Activated naive CD8-positive, alpha-beta T cell treated with anti-CD3 and anti-CD28 coated beads, Interleukin-2, amount 10 ng/mL, durations not matched to agents 7 days and 5 days (primary cell): ENCODE measurements around the gene POU2AF1. TPM values are rescaled to one million over a fixed set of nuclear protein-coding genes. Genes with fewer than 3 reads are reported as not detected.

Experiments used
- ATAC-seq: fragments of 150-1000 bp; cut with Tn5 transposase; one replicate; pipeline ENCODE4 v1.10.0; 2021; ENCODE audit warnings: low read depth, moderate library complexity
- POLR2A ChIA-PET: fragments of 350-600 bp; sonication (Branson Sonifier 250); formaldehyde crosslinking; loops from one replicate; lab custom pipeline; 2021; ENCODE audit warnings: antibody characterized with exemption; lab: Charles Lee
- DNase-seq: peaks from one replicate; pipeline ENCODE4 v3.0.0; 2021
- H3K27ac Mint-ChIP-seq: one replicate; pipeline ENCODE4 v1.8.0; 2022; ENCODE audit warnings: mild to moderate bottlenecking, mixed read lengths
- H3K27me3 Mint-ChIP-seq: one replicate; pipeline ENCODE4 v1.8.0; 2022; ENCODE audit warnings: mild to moderate bottlenecking, moderate library complexity, mixed read lengths
- H3K36me3 Mint-ChIP-seq: one replicate; pipeline ENCODE4 v1.8.0; 2021; ENCODE audit warnings: mild to moderate bottlenecking, mixed read lengths
- H3K4me1 Mint-ChIP-seq: one replicate; pipeline ENCODE4 v1.8.0; 2021; ENCODE audit warnings: mixed read lengths
- H3K4me3 Mint-ChIP-seq: one replicate; pipeline ENCODE4 v1.8.0; 2022; ENCODE audit warnings: mild to moderate bottlenecking, moderate library complexity, mixed read lengths
- H3K9me3 Mint-ChIP-seq: one replicate; pipeline ENCODE4 v1.8.0; 2021; ENCODE audit warnings: mixed read lengths
- total RNA-seq, 2 experiments: library from RNA; stranded (reverse); gene quantifications; one replicate each; pipeline ENCODE4 v1.2.3, GENCODE V29; 2021

POU2AF1 gene
- total RNA-seq: 1 to 10 TPM; 1.9 to 2.1 TPM

GRCh38 chr11:111378861-111379601 lies at the start of gene POU2AF1:
Gene POU2AF1 (minus strand): TSS chr11:111379275. CDS start chr11:111379177, 98 bp downstream.
- H3K36me3 Mint-ChIP-seq: no peaks in the 10 kb centered on the region
- H3K9me3 Mint-ChIP-seq: no peaks in the 10 kb centered on the region
- H3K27ac Mint-ChIP-seq: peak within 1 kb of the TSS; percentile 97
- ATAC-seq: peak; percentile 94
- H3K4me3 Mint-ChIP-seq: peak within 1 kb of the TSS; percentile 85
- peak; percentile 81 for DNase-seq
- no peaks in the 10 kb centered on the region for H3K27me3 Mint-ChIP-seq
- POLR2A ChIA-PET: interaction anchor here (0.6 to 2.8 kb wide), 8 partner anchors 9 to 196 kb away, joined by 3 to 17 read pairs (median 3); no protein-coding TSS in a partner anchor
- peaks cover 28% of the 10 kb centered on the region for H3K4me1 Mint-ChIP-seq

GRCh38 chr11:111428113-111428876 lies 49.2 kb upstream of the POU2AF1 start:
- H3K27ac Mint-ChIP-seq: no peak overlapping the region
- H3K4me1 Mint-ChIP-seq: no peaks in the 10 kb centered on the region
- no peak for ATAC-seq
- no peaks in the 10 kb centered on the region for H3K9me3 Mint-ChIP-seq
- POLR2A ChIA-PET: no interaction called here
- no peaks in the 10 kb centered on the region for H3K36me3 Mint-ChIP-seq
- peaks cover 15% of the 10 kb centered on the region for H3K27me3 Mint-ChIP-seq
- H3K4me3 Mint-ChIP-seq: no peak overlapping the region
- no peak for DNase-seq

GRCh38 chr11:111427471-111427912 lies 48.4 kb upstream of the POU2AF1 start:
- H3K36me3 Mint-ChIP-seq: no peaks in the 10 kb centered on the region
- H3K9me3 Mint-ChIP-seq: no peaks in the 10 kb centered on the region
- H3K27me3 Mint-ChIP-seq: peaks cover 15% of the 10 kb centered on the region
- no peaks in the 10 kb centered on the region for H3K4me1 Mint-ChIP-seq
- DNase-seq (no peak), ATAC-seq (no peak)
- no peak overlapping the region for H3K4me3 Mint-ChIP-seq
- H3K27ac Mint-ChIP-seq: no peak overlapping the region
- POLR2A ChIA-PET: no interaction called here

GRCh38 chr11:111426617-111427016 lies 47.5 kb upstream of the POU2AF1 start:
- Mint-ChIP-seq H3K27ac (no peak overlapping the region), H3K27me3 (peaks cover 6% of the 10 kb centered on the region), H3K9me3 (no peaks in the 10 kb centered on the region), H3K36me3 (no peaks in the 10 kb centered on the region), H3K4me3 (no peak overlapping the region), H3K4me1 (no peaks in the 10 kb centered on the region)
- no peak for DNase-seq
- POLR2A ChIA-PET: no interaction called here
- no peak for ATAC-seq

- peaks cover 3% of the 10 kb centered on the region for H3K36me3 Mint-ChIP-seq
- H3K4me3 Mint-ChIP-seq: no peak overlapping the region
- H3K27ac Mint-ChIP-seq: no peak overlapping the region
- H3K9me3 Mint-ChIP-seq: peaks cover 6% of the 10 kb centered on the region
- peaks cover 15% of the 10 kb centered on the region for H3K4me1 Mint-ChIP-seq
- peaks cover 4% of the 10 kb centered on the region for H3K27me3 Mint-ChIP-seq
- DNase-seq (no peak), ATAC-seq (no peak)
- POLR2A ChIA-PET: no interaction called here
Observed at GRCh38 chr11:111423250-111423615, 44.2 kb upstream of the POU2AF1 start.

GRCh38 chr11:111422494-111423249 lies 43.6 kb upstream of the POU2AF1 start:
- POLR2A ChIA-PET: no interaction called here
- H3K4me3 Mint-ChIP-seq: no peak overlapping the region
- peaks cover 20% of the 10 kb centered on the region for H3K4me1 Mint-ChIP-seq
- H3K9me3 Mint-ChIP-seq: peaks cover 6% of the 10 kb centered on the region
- H3K27me3 Mint-ChIP-seq: peaks cover 4% of the 10 kb centered on the region
- ATAC-seq: peak; percentile 62
- H3K27ac Mint-ChIP-seq: no peak overlapping the region
- peak; percentile 62 for DNase-seq
- H3K36me3 Mint-ChIP-seq: peaks cover 3% of the 10 kb centered on the region

- peaks cover 3% of the 10 kb centered on the region for H3K36me3 Mint-ChIP-seq
- POLR2A ChIA-PET: interaction anchor here (1.0 kb wide), 1 partner anchor 42 kb away, joined by 3 read pairs; the partner anchor contains the start of gene POU2AF1
Observed at GRCh38 chr11:111421251-111421650, 42.2 kb upstream of the POU2AF1 start.

GRCh38 chr11:111419641-111420327 lies 40.7 kb upstream of the POU2AF1 start:
- Mint-ChIP-seq H3K4me3 (no peak overlapping the region), H3K36me3 (peaks cover 3% of the 10 kb centered on the region), H3K9me3 (peaks cover 6% of the 10 kb centered on the region), H3K4me1 (peaks cover 40% of the 10 kb centered on the region), H3K27ac (peak overlapping the region; percentile 35), H3K27me3 (peaks cover 2% of the 10 kb centered on the region)
- ATAC-seq: no peak
- POLR2A ChIA-PET: no interaction called here
- DNase-seq: no peak

More at GRCh38 chr11:111421251-111421650, 42.2 kb upstream of the POU2AF1 start:
- H3K4me1 Mint-ChIP-seq: peaks cover 31% of the 10 kb centered on the region
- no peak for ATAC-seq
- no peak overlapping the region for H3K27ac Mint-ChIP-seq
- peaks cover 6% of the 10 kb centered on the region for H3K9me3 Mint-ChIP-seq
- no peak overlapping the region for H3K4me3 Mint-ChIP-seq
- peaks cover 4% of the 10 kb centered on the region for H3K27me3 Mint-ChIP-seq
- no peak for DNase-seq

GRCh38 chr11:111419181-111419580 lies 40.1 kb upstream of the POU2AF1 start:
- POLR2A ChIA-PET: no interaction called here
- Mint-ChIP-seq H3K4me3 (no peak overlapping the region), H3K27ac (peak overlapping the region; percentile 35), H3K27me3 (no peaks in the 10 kb centered on the region), H3K9me3 (peaks cover 6% of the 10 kb centered on the region), H3K4me1 (peaks cover 46% of the 10 kb centered on the region), H3K36me3 (peaks cover 3% of the 10 kb centered on the region)
- DNase-seq (no peak), ATAC-seq (peak; percentile 34)

- Mint-ChIP-seq H3K27ac (no peak overlapping the region), H3K9me3 (peaks cover 6% of the 10 kb centered on the region), H3K27me3 (no peaks in the 10 kb centered on the region), H3K36me3 (peaks cover 3% of the 10 kb centered on the region), H3K4me3 (no peak overlapping the region), H3K4me1 (peaks cover 50% of the 10 kb centered on the region)
- ATAC-seq: no peak
- no peak for DNase-seq
- POLR2A ChIA-PET: interaction anchor here (1.9 kb wide), 1 partner anchor 39 kb away, joined by 17 read pairs; the partner anchor contains the start of gene POU2AF1
Observed at GRCh38 chr11:111418436-111418787, 39.3 kb upstream of the POU2AF1 start.

GRCh38 chr11:111417766-111418435 lies 38.8 kb upstream of the POU2AF1 start:
- Mint-ChIP-seq H3K36me3 (peaks cover 3% of the 10 kb centered on the region), H3K27me3 (no peaks in the 10 kb centered on the region), H3K4me1 (peaks cover 51% of the 10 kb centered on the region), H3K9me3 (peaks cover 6% of the 10 kb centered on the region), H3K4me3 (peak overlapping the region; percentile 40), H3K27ac (peak overlapping the region; percentile 90)
- ATAC-seq (no peak), DNase-seq (no peak)
- POLR2A ChIA-PET: interaction anchor here (1.9 kb wide), 1 partner anchor 39 kb away, joined by 17 read pairs; the partner anchor contains the start of gene POU2AF1
